K562 (cell line): ENCODE results near the gene HMOX2. TPM values are rescaled to one million over a fixed set of nuclear protein-coding genes. Genes with fewer than 3 reads are reported as not detected.
A peak's percentile ranks its signal among the peaks of the same experiment; 100 is the strongest.

Experiments used
- ATAC-seq: fragments of 200-7000 bp; cut with Tn5 transposase; 3 replicates; pipeline ENCODE4 v1.9.1; 2020; ENCODE audit warnings: moderate library complexity
- BruUV-seq: library from RNA; stranded (reverse); fragments of 400-500 nt; replicated peaks from 2 replicates; lab custom pipeline; 2021; lab: Mats Ljungman, UMichigan
- CTCF ChIA-PET: fragments of 300-600 bp; formaldehyde crosslinking; extraction: SDS; loops from one replicate; lab custom pipeline; 2021; ENCODE audit warnings: low intra/inter-chr PET ratio; lab: Yijun Ruan, JAX
- POLR2A ChIA-PET: fragments of 300-600, 350-650 bp; sonication (Branson Sonifier 250); formaldehyde crosslinking; extraction: SDS; loops from one replicate; lab custom pipeline; 2021; ENCODE audit warnings: antibody characterized with exemption, inconsistent platforms; lab: Yijun Ruan, JAX
- DNase-seq, 4 experiments: peaks; one replicate each; pipeline versions ENCODE4 v3.0.0 to v3.0.0-alpha.2; 2011 to 2018; ENCODE audit warnings: low spot score in 3 of 4, mixed read lengths in 3 of 4; ENCODE audit errors: extremely low read depth in 1 of 4
- FAIRE-seq: peaks from 2 replicates; lab custom pipeline; 2011; peaks lifted over from hg19 to GRCh38; lab: Jason Lieb, UNC
- H2AFZ ChIP-seq: 2 replicates; pipeline ENCODE4 v1.6.0; 2011; ENCODE audit warnings: low read depth, low read length, control low read depth, inconsistent platforms
- H3K27ac ChIP-seq: fragments of 200-600 bp; 3 replicates; pipeline ENCODE4 v1.8.0; 2011; ENCODE audit warnings: low read depth, mild to moderate bottlenecking, control low read depth, inconsistent platforms, low read length, moderate library complexity, mixed read lengths; ENCODE audit errors: extremely low read depth
- H3K27me3 ChIP-seq, 2 experiments: fragments of 300-600 bp in 1 of 2; 2 replicates in 1 of 2; 3 replicates in 1 of 2; pipeline versions ENCODE4 v1.6.0 to v1.8.0; 2011; ENCODE audit warnings: inconsistent platforms in 2 of 2, low read length in 2 of 2, mild to moderate bottlenecking in 1 of 2, mixed read lengths in 1 of 2, moderate library complexity in 1 of 2; ENCODE audit not compliant: control insufficient read depth in 2 of 2, insufficient read depth in 2 of 2
- H3K36me3 ChIP-seq: fragments of 300-600 bp; 3 replicates; pipeline ENCODE4 v1.8.0; 2011; ENCODE audit warnings: mild to moderate bottlenecking, low read length, inconsistent platforms; ENCODE audit not compliant: control insufficient read depth, insufficient read depth
- H3K4me1 ChIP-seq, 2 experiments: fragments of 200-600 bp in 1 of 2; replicated peaks in 1 of 2; 2 replicates in 1 of 2; 3 replicates in 1 of 2; pipeline versions ENCODE4 v1.5.1 to v1.8.0; 2011; ENCODE audit warnings: inconsistent platforms in 2 of 2, low read length in 2 of 2, mild to moderate bottlenecking in 1 of 2, mixed read lengths in 1 of 2, moderate library complexity in 1 of 2; ENCODE audit not compliant: control insufficient read depth in 2 of 2, insufficient read depth in 2 of 2
- H3K4me2 ChIP-seq: 2 replicates; pipeline ENCODE4 v1.6.1; 2011; ENCODE audit warnings: low read length, control low read depth, inconsistent platforms, mixed read lengths; ENCODE audit not compliant: insufficient read depth
- H3K4me3 ChIP-seq: fragments of 200-600 bp; sonication (generic), shearing (Covaris generic); 2 replicates; pipeline ENCODE4 v1.5.1; 2016; ENCODE audit warnings: control low read depth, inconsistent platforms
- H3K79me2 ChIP-seq: fragments of 200-600 bp; 3 replicates; pipeline ENCODE4 v1.8.0; 2011; ENCODE audit warnings: low read length, inconsistent platforms; ENCODE audit not compliant: control insufficient read depth, insufficient read depth
- H3K9ac ChIP-seq, 2 experiments: 2 replicates each; pipeline versions ENCODE4 v1.6.0 to v1.6.1; 2011; ENCODE audit warnings: low read depth in 2 of 2, low read length in 2 of 2, control low read depth in 1 of 2, inconsistent platforms in 1 of 2, mild to moderate bottlenecking in 1 of 2, mixed read lengths in 1 of 2; ENCODE audit not compliant: insufficient read depth in 1 of 2
- H3K9me1 ChIP-seq: one replicate; pipeline ENCODE4 v1.6.0; 2011; ENCODE audit warnings: inconsistent platforms, mild to moderate bottlenecking, low read length, moderate library complexity; ENCODE audit not compliant: control insufficient read depth, insufficient read depth
- H3K9me3 ChIP-seq: replicated peaks from 2 replicates; pipeline ENCODE4 v1.5.1; 2011; ENCODE audit warnings: low read depth, low read length, inconsistent platforms; ENCODE audit not compliant: control insufficient read depth, insufficient read depth
- H4K20me1 ChIP-seq: replicated peaks from 2 replicates; pipeline ENCODE4 v1.6.1; 2011; ENCODE audit warnings: low read length, inconsistent platforms, mixed read lengths; ENCODE audit not compliant: control insufficient read depth, insufficient read depth
- CAMTA2 ChIP-seq: fragments of 250-450 bp; sonication (Bioruptor Pico); conservative IDR thresholded peaks from 2 replicates; pipeline ENCODE4 v1.5.1; 2022
- CBFA2T3 ChIP-seq: fragments of 450-650 bp; IDR thresholded peaks from 2 replicates; pipeline ENCODE4 v1.6.1; 2017
- DPF2 ChIP-seq: fragments of 450-650 bp; IDR thresholded peaks from 2 replicates; pipeline ENCODE4 v1.6.1; 2016
- ETV6 ChIP-seq, 3 experiments: fragments of 150-350 bp in 1 of 3; sonication (generic) in 1 of 3; formaldehyde crosslinking in 1 of 3; IDR thresholded peaks; 2 replicates each; pipeline versions ENCODE4 v1.6.1 to v1.8.0; 2014 to 2022; ENCODE audit warnings: borderline replicate concordance in 2 of 3, low read depth in 2 of 3, antibody characterized with exemption in 1 of 3, low read length in 1 of 3, mild to moderate bottlenecking in 1 of 3, missing genetic modification reagents in 1 of 3
- HDAC1 ChIP-seq, 2 experiments: fragments of 450-650 bp; IDR thresholded peaks; 2 replicates each; pipeline ENCODE4 v1.6.1; 2016 to 2017; ENCODE audit warnings: inconsistent platforms in 1 of 2, mild to moderate bottlenecking in 1 of 2, moderate library complexity in 1 of 2
- HNRNPH1 ChIP-seq: fragments of 200-400 bp; formaldehyde crosslinking; optimal IDR thresholded peaks from 2 replicates; pipeline ENCODE3; 2017; ENCODE audit warnings: low read depth, mild to moderate bottlenecking, low read length, moderate library complexity
- MIER1 ChIP-seq: fragments of 450-650 bp; IDR thresholded peaks from 2 replicates; pipeline ENCODE4 v1.6.1; 2016; ENCODE audit warnings: antibody characterized with exemption, mild to moderate bottlenecking, low read depth
- MXI1 ChIP-seq: IDR thresholded peaks from 2 replicates; pipeline ENCODE4 v1.6.1; 2011; ENCODE audit warnings: low read depth, mild to moderate bottlenecking, improper control_type of control experiment, low read length
- NBN ChIP-seq: fragments of 450-650 bp; IDR thresholded peaks from 2 replicates; pipeline ENCODE4 v1.6.1; 2016; ENCODE audit warnings: low read depth, mild to moderate bottlenecking
- NFIX ChIP-seq: fragments of 250-450 bp; sonication (Bioruptor Pico); IDR thresholded peaks from 2 replicates; pipeline ENCODE4 v1.4.0; 2020; ENCODE audit warnings: low read depth, mild to moderate bottlenecking, moderate library complexity
- POLR2B ChIP-seq: fragments of 450-650 bp; IDR thresholded peaks from 2 replicates; pipeline ENCODE4 v1.6.1; 2018; ENCODE audit warnings: low read depth; ENCODE audit not compliant: partially characterized antibody
- PPARD ChIP-seq: fragments of 250-450 bp; sonication (Bioruptor Pico); IDR thresholded peaks from 2 replicates; pipeline ENCODE4 v1.8.0; 2022; ENCODE audit warnings: inconsistent platforms, mild to moderate bottlenecking, moderate library complexity
- PTRF ChIP-seq: fragments of 450-650 bp; IDR thresholded peaks from 2 replicates; pipeline ENCODE4 v1.6.1; 2016; ENCODE audit warnings: mild to moderate bottlenecking, missing genetic modification characterization, missing compliant biosample characterization
- RBFOX2 ChIP-seq: fragments of 200-400 bp; formaldehyde crosslinking; IDR thresholded peaks from 2 replicates; pipeline ENCODE4 v1.6.1; 2017; ENCODE audit warnings: low read depth, mild to moderate bottlenecking, low read length, moderate library complexity
- RCOR1 ChIP-seq, 2 experiments: IDR thresholded peaks; 2 replicates each; pipeline ENCODE4 v1.6.1; 2012; ENCODE audit warnings: low read depth in 2 of 2, low read length in 2 of 2, borderline replicate concordance in 1 of 2, improper control_type of control experiment in 1 of 2
- SMAD3 ChIP-seq: fragments of 450-650 bp; formaldehyde crosslinking; conservative IDR thresholded peaks from 2 replicates; pipeline ENCODE4 v1.4.0; 2020; ENCODE audit warnings: mild to moderate bottlenecking
- SRSF7 ChIP-seq: fragments of 200-400 bp; formaldehyde crosslinking; optimal IDR thresholded peaks from 2 replicates; pipeline ENCODE3; 2017; ENCODE audit warnings: mild to moderate bottlenecking, low read depth, low read length
- WGBS: fragments of 100-300 bp; shearing (Covaris generic); methylation state at CpG from one replicate; pipeline ENCODE4 v1.1.6; 2016; ENCODE audit warnings: low coverage, mixed read lengths; ENCODE audit not compliant: insufficient coverage; ENCODE audit errors: missing lambda C conversion rate; 5-methylcytosine and 5-hydroxymethylcytosine counted together
- in situ Hi-C: fragments of 300-500 bp; cut with MboI; formaldehyde crosslinking; loops from 4 replicates; pipeline ENCODE4 v1.15.0; 2018; ENCODE audit warnings: inconsistent platforms, mixed read lengths
- intact Hi-C: fragments of 100-400 bp; cut with micrococcal nuclease; formaldehyde crosslinking; loops from 2 replicates; pipeline ENCODE4 v1.14.2; 2022
- polyA plus RNA-seq, 8 experiments: library from polyadenylated mRNA; depleted of rRNA in 4 of 8; stranded (reverse) in 5 of 8; unstranded in 3 of 8; fragments of >200 nt; fragmentation: Nextera tagmentation in 2 of 8; fragmentation: Illumina TruSeq in 1 of 8; extraction: Ambion mirVana in 2 of 8; extraction: Trizol in 1 of 8; gene quantifications; 2 replicates each; pipeline versions ENCODE4 v1.2.1 to v1.2.3, GENCODE V29; 2011 to 2014; ENCODE audit warnings: inconsistent platforms in 1 of 8, missing spikeins in 1 of 8
- total RNA-seq, 7 experiments: library from RNA; depleted of rRNA in 6 of 7; stranded (reverse); fragments of >200 nt in 6 of 7; fragmentation: Illumina TruSeq in 2 of 7; extraction: Trizol in 2 of 7; gene quantifications; 2 replicates each; pipeline versions ENCODE4 v1.2.1 to v1.2.3, GENCODE V29; 2011 to 2021; ENCODE audit warnings: low replicate concordance in 1 of 7
- TF ChIP-seq, protein P1 (sequence below): fragments of 250-450 bp; sonication (Bioruptor Pico); IDR thresholded peaks from 2 replicates; pipeline ENCODE4 v1.4.0; 2020

The HMOX2 gene
- total and polyA plus RNA-seq, 9 of the 15 experiments (the other 6 are each of a cell fraction or from before 2014, with no cell fraction given) = 26.8 to 87.4 (median 57.4) TPM

DNA sequence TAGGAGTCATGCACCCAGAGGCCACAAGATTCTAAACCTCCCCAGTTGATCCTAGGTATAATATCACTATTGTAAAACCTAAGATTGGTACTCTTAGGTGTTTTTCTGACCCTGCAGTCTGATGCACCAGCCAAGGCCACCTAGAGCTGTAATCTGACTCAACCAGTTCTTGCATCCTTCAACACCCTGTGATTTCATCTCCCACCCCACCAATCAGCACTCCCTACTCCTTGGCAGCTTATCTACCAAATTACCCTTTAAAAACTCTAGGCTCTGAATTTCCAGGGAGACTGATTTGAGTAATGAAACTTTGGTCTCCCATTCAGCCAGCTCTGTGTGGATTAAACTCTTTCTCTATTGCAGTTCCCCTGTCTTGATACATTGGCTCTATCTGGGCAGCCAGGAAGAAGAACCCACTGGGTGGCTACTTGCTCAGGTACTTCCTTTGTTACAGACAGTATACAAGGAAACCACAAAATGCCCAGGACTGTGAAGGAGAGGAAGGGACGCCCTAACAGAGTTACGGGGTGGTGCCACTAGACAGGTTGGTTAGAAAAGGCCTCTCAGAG, 63.6 kb downstream of the HMOX2 start:
- Histone ChIP-seq H3K9ac (no peak overlapping the region), H3K36me3 (no peaks in the 10 kb centered on the region), H3K79me2 (no peaks in the 10 kb centered on the region), H4K20me1 (no peaks in the 10 kb centered on the region), H3K9me1 (no peaks in the 10 kb centered on the region), H3K9me3 (no peaks in the 10 kb centered on the region; the same call in none of the 2 replicates), H2AFZ (no peak overlapping the region), H3K27me3 (peaks cover 19 to 27% of the 10 kb centered on the region in 2 experiments), H3K4me1 (peaks cover 0 to 14% of the 10 kb centered on the region in 2 experiments; a peak in 2 of 5 replicates), H3K4me3 (no peak overlapping the region), H3K4me2 (no peak overlapping the region), H3K27ac (no peak overlapping the region)
- ChIA-PET POLR2A (interaction anchor here (0.8 kb wide), 1 partner anchor 8 kb away, joined by 3 read pairs; no protein-coding TSS in a partner anchor), CTCF (interaction anchor here (0.6 kb wide), 1 partner anchor 21 kb away, joined by 3 read pairs; no protein-coding TSS in a partner anchor)
- no peak for DNase-seq
- BruUV-seq = no TSS peak
- FAIRE-seq = no peak
- ATAC-seq = peak; percentile 67
- intact Hi-C loops = no loop called here
- WGBS = 0% methylated on average over 2 of the region's 2 CpGs
- in situ Hi-C loops = no loop called here
- no peak for TF ChIP-seq ETV6 (IDR thresholded peaks at IDR 0.05; ENCODE audit: borderline replicate concordance in 1 of 2, low read depth in 2 of 2, low read length in 1 of 2)
- no peak for TF ChIP-seq ETV6 (CRISPR knock-in tag; IDR thresholded peaks at IDR 0.05; ENCODE audit: borderline replicate concordance)
- no peak for TF ChIP-seq MXI1
- TF ChIP-seq SRSF7 = no peak
- TF ChIP-seq NFIX (CRISPR knock-in tag) = no peak
- TF ChIP-seq PTRF (tag) = no peak
- TF ChIP-seq PPARD (CRISPR knock-in tag) = no peak
- TF ChIP-seq RCOR1 (IDR thresholded peaks at IDR 0.05; ENCODE audit: borderline replicate concordance in 1 of 2, low read depth in 2 of 2, low read length in 2 of 2) = peak in 1 of 2 experiments; percentile 75; a peak in 1 of 4 replicates
- no peak for TF ChIP-seq HNRNPH1
- TF ChIP-seq CBFA2T3 = peak; percentile 59
- TF ChIP-seq, protein P1, sequence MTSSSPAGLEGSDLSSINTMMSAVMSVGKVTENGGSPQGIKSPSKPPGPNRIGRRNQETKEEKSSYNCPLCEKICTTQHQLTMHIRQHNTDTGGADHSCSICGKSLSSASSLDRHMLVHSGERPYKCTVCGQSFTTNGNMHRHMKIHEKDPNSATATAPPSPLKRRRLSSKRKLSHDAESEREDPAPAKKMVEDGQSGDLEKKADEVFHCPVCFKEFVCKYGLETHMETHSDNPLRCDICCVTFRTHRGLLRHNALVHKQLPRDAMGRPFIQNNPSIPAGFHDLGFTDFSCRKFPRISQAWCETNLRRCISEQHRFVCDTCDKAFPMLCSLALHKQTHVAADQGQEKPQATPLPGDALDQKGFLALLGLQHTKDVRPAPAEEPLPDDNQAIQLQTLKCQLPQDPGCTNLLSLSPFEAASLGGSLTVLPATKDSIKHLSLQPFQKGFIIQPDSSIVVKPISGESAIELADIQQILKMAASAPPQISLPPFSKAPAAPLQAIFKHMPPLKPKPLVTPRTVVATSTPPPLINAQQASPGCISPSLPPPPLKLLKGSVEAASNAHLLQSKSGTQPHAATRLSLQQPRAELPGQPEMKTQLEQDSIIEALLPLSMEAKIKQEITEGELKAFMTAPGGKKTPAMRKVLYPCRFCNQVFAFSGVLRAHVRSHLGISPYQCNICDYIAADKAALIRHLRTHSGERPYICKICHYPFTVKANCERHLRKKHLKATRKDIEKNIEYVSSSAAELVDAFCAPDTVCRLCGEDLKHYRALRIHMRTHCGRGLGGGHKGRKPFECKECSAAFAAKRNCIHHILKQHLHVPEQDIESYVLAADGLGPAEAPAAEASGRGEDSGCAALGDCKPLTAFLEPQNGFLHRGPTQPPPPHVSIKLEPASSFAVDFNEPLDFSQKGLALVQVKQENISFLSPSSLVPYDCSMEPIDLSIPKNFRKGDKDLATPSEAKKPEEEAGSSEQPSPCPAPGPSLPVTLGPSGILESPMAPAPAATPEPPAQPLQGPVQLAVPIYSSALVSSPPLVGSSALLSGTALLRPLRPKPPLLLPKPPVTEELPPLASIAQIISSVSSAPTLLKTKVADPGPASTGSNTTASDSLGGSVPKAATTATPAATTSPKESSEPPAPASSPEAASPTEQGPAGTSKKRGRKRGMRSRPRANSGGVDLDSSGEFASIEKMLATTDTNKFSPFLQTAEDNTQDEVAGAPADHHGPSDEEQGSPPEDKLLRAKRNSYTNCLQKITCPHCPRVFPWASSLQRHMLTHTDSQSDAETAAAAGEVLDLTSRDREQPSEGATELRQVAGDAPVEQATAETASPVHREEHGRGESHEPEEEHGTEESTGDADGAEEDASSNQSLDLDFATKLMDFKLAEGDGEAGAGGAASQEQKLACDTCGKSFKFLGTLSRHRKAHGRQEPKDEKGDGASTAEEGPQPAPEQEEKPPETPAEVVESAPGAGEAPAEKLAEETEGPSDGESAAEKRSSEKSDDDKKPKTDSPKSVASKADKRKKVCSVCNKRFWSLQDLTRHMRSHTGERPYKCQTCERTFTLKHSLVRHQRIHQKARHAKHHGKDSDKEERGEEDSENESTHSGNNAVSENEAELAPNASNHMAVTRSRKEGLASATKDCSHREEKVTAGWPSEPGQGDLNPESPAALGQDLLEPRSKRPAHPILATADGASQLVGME (CRISPR knock-in tag) = no peak
- TF ChIP-seq POLR2B = no peak
- no peak for TF ChIP-seq NBN
- TF ChIP-seq HDAC1 (IDR thresholded peaks at IDR 0.05) = peak in 1 of 2 experiments; percentile 64; a peak in 1 of 4 replicates
- TF ChIP-seq MIER1 = no peak
- no peak for TF ChIP-seq CAMTA2
- TF ChIP-seq SMAD3 (CRISPR knock-in tag) = no peak
- no peak for TF ChIP-seq RBFOX2
- TF ChIP-seq DPF2 = 0 out of 2 replicates have a peak, but pooled peaks have one; percentile 30
